ENCODE data around the gene KCMF1.
"Not testable (repeated sequence)": the region's sequence is repeated elsewhere in the genome, so short reads cannot be mapped to it uniquely, and the experiment has no call there.

The KCMF1 gene

GRCh38 chr2:84970868-84971509, at the start of gene KCMF1:
Gene KCMF1, plus strand, starts transcription at chr2:84971161. Its CDS starts 291 bp downstream, at chr2:84971452.
- peak; percentile 64 for DNase-seq (ENCODE audit: low read depth)

GRCh38 chr2:84923009-84923408, 48.0 kb upstream of the KCMF1 start:
- DNase-seq (ENCODE audit: low read depth), result no peak

GRCh38 chr2:84924173-84925106, 46.5 kb upstream of the KCMF1 start:
- peak; percentile 49 for DNase-seq (ENCODE audit: low read depth)

GRCh38 chr2:84925336-84925723, 45.6 kb upstream of the KCMF1 start:
- no peak for DNase-seq (ENCODE audit: low read depth)

GRCh38 chr2:84925724-84926376, 45.1 kb upstream of the KCMF1 start:
- peak; percentile 91 for DNase-seq (ENCODE audit: low read depth)

DNA sequence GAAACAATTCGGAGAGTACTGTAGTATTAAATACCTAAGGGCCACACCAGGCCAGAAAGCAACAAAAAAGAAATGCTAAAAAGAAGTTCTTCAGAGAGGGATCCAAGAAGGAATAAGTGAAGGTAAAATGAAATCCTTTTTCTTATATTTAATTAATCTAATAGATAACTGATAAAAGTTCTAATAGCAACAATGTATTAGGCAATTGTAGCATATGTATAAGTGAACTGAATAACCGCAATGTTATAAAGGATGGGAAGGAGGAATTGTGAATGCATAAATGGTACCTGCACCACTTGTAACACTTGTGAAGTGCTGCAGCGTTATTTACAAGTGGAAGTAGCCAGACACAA, 43.7 kb upstream of the KCMF1 start:
- no peak for DNase-seq (ENCODE audit: low read depth)

GRCh38 chr2:84931384-84931821, 39.6 kb upstream of the KCMF1 start:
- DNase-seq (ENCODE audit: low read depth), result no peak

- peak; percentile 8 for DNase-seq (ENCODE audit: low read depth)
Measured at GRCh38 chr2:84938194-84938879, 32.6 kb upstream of the KCMF1 start.

GRCh38 chr2:84939426-84940087, 31.4 kb upstream of the KCMF1 start:
- DNase-seq (ENCODE audit: low read depth), result peak; percentile 66

DNA sequence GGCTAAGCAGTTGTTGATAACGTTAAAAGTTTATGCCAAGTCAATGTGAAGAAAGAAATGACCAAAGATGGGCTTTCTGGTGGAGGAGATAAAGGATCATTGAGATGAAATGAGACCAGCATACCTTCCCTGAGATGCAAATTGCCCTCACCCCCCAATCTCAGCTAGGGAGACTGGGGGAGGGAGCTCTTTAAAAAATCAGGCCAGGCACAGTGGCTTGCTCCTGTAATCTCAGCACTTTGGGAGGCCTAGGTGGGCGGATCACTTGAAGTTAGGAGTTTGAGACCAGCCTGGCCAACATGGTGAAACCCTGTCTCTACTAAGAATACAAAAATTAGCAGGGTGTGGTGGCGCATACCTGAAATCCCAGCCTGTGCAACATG, 30.9 kb upstream of the KCMF1 start:
- no peak for DNase-seq (ENCODE audit: low read depth)

- no peak for DNase-seq (ENCODE audit: low read depth)
Measured at GRCh38 chr2:84940831-84941412, 30.0 kb upstream of the KCMF1 start.

- no peak for DNase-seq (ENCODE audit: low read depth)
Measured at GRCh38 chr2:84942166-84942565, 28.8 kb upstream of the KCMF1 start.

GRCh38 chr2:84942964-84943421, 28.0 kb upstream of the KCMF1 start:
- no peak for DNase-seq (ENCODE audit: low read depth)

GRCh38 chr2:84944295-84944909, 26.6 kb upstream of the KCMF1 start:
- DNase-seq (ENCODE audit: low read depth), result no peak

GRCh38 chr2:84945838-84946203, 25.1 kb upstream of the KCMF1 start:
- not testable (repeated sequence) for DNase-seq (ENCODE audit: low read depth)

GRCh38 chr2:84946204-84947009, 24.6 kb upstream of the KCMF1 start:
- DNase-seq (ENCODE audit: low read depth), result peak; percentile 21

GRCh38 chr2:84947010-84947593, 23.9 kb upstream of the KCMF1 start:
- no peak for DNase-seq (ENCODE audit: low read depth)

DNA sequence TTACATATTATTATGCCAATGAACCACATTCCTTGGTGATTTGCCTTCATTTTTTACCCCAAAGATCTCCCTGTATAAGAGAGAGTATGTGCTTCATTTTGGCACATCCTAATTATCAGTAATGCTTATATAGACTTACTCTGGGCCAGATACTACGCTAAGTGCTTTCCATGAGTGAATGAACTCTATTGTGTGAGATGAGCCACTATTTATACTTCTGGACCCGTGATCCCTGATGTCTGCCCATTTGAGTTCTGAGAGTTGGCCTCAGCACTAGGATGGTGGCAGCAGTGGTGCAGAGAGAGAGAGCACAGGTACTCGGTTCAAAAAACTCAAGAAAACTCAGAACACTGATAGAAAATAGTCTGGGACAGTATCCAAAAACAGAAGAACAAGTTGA, 17.4 kb upstream of the KCMF1 start:
- DNase-seq (ENCODE audit: low read depth), result no peak

DNA sequence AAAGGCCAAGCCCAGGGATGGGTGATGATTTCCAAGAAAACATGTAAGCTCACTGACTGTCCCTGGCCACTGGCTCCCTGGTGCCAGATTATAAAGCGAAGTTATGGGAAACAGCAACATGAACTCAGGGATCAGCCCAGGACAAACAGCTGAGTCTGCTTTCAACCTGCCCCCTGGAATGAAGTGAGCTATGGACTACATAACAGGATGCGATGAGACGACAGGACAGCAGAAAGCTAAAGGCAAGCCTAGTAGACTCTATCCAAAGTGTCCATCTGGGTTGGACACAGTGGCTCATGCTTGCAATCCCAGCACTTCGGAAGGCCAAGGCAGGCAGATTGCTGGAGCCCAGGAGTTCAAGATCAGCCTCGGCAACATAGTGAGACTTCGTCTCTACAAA, 16.6 kb upstream of the KCMF1 start:
- no peak for DNase-seq (ENCODE audit: low read depth)

Data from T-helper 22 cell (primary cell).